ENCODE results near the gene ANKRD63. TPM values are rescaled to one million over a fixed set of nuclear protein-coding genes. Genes with fewer than 3 reads are reported as not detected.

The ANKRD63 gene
- total RNA-seq, 1 donor = not detected

GRCh38 chr15:40258544-40258943 lies 24.3 kb downstream of the ANKRD63 start:
- Histone ChIP-seq H3K4me2 (ENCODE audit: insufficient read depth, low read length) (no peak overlapping the region), H3K79me2 (ENCODE audit: insufficient read depth, low read length) (no peaks in the 10 kb centered on the region), H3K9me3 (ENCODE audit: low read depth, low read length) (no peaks in the 10 kb centered on the region), H3K36me3 (ENCODE audit: insufficient read depth, low read length) (no peaks in the 10 kb centered on the region), H3K4me3 (ENCODE audit: insufficient read depth, low read length) (no peak overlapping the region), H2AFZ (ENCODE audit: low read length) (no peak overlapping the region), H3K27ac (ENCODE audit: low read depth, low read length) (no peak overlapping the region), H3K27me3 (ENCODE audit: insufficient read depth, low read length) (peaks cover 21% of the 10 kb centered on the region), H4K20me1 (ENCODE audit: insufficient read depth, low read length) (no peaks in the 10 kb centered on the region), H3K4me1 (ENCODE audit: insufficient read depth, low read length) (peaks cover 9% of the 10 kb centered on the region)
- TF ChIP-seq CTCF (IDR thresholded peaks at IDR 0.05; ENCODE audit: extremely low read depth, low read depth, low read length) = no peak
- no peak for DNase-seq (ENCODE audit: insufficient read length, low spot score, missing footprints)

GRCh38 chr15:40257656-40258450 lies 25.0 kb downstream of the ANKRD63 start:
- no peak for DNase-seq (ENCODE audit: insufficient read length, low spot score, missing footprints)
- H3K36me3 ChIP-seq (ENCODE audit: insufficient read depth, low read length) = no peaks in the 10 kb centered on the region
- H3K4me3 ChIP-seq (ENCODE audit: insufficient read depth, low read length) = no peak overlapping the region
- H3K27ac ChIP-seq (ENCODE audit: low read depth, low read length) = no peak overlapping the region
- H3K4me1 ChIP-seq (ENCODE audit: insufficient read depth, low read length) = peaks cover 3% of the 10 kb centered on the region
- H3K79me2 ChIP-seq (ENCODE audit: insufficient read depth, low read length) = no peaks in the 10 kb centered on the region
- H3K4me2 ChIP-seq (ENCODE audit: insufficient read depth, low read length) = no peak overlapping the region
- H3K9me3 ChIP-seq (ENCODE audit: low read depth, low read length) = no peaks in the 10 kb centered on the region
- H3K27me3 ChIP-seq (ENCODE audit: insufficient read depth, low read length) = peaks cover 28% of the 10 kb centered on the region
- no peak overlapping the region for H2AFZ ChIP-seq (ENCODE audit: low read length)
- TF ChIP-seq CTCF (IDR thresholded peaks at IDR 0.05; ENCODE audit: extremely low read depth, low read depth, low read length) = no peak
- no peaks in the 10 kb centered on the region for H4K20me1 ChIP-seq (ENCODE audit: insufficient read depth, low read length)

- Histone ChIP-seq H3K4me3 (ENCODE audit: insufficient read depth, low read length) (no peak overlapping the region), H3K9me3 (ENCODE audit: low read depth, low read length) (no peaks in the 10 kb centered on the region), H3K36me3 (ENCODE audit: insufficient read depth, low read length) (no peaks in the 10 kb centered on the region), H3K4me1 (ENCODE audit: insufficient read depth, low read length) (no peaks in the 10 kb centered on the region), H3K27ac (ENCODE audit: low read depth, low read length) (no peak overlapping the region), H3K27me3 (ENCODE audit: insufficient read depth, low read length) (peaks cover 39% of the 10 kb centered on the region), H3K4me2 (ENCODE audit: insufficient read depth, low read length) (no peak overlapping the region), H3K79me2 (ENCODE audit: insufficient read depth, low read length) (no peaks in the 10 kb centered on the region), H2AFZ (ENCODE audit: low read length) (no peak overlapping the region), H4K20me1 (ENCODE audit: insufficient read depth, low read length) (no peaks in the 10 kb centered on the region)
- no peak for DNase-seq (ENCODE audit: insufficient read length, low spot score, missing footprints)
- TF ChIP-seq CTCF (IDR thresholded peaks at IDR 0.05; ENCODE audit: extremely low read depth, low read depth, low read length) = no peak
These were observed 26.1 kb downstream of the ANKRD63 start for GRCh38 chr15:40256638-40257235.

GRCh38 chr15:40255033-40255432 lies 27.8 kb downstream of the ANKRD63 start:
- Histone ChIP-seq H4K20me1 (ENCODE audit: insufficient read depth, low read length) (no peaks in the 10 kb centered on the region), H3K27me3 (ENCODE audit: insufficient read depth, low read length) (peaks cover 47% of the 10 kb centered on the region), H3K4me1 (ENCODE audit: insufficient read depth, low read length) (no peaks in the 10 kb centered on the region), H3K36me3 (ENCODE audit: insufficient read depth, low read length) (no peaks in the 10 kb centered on the region), H3K79me2 (ENCODE audit: insufficient read depth, low read length) (no peaks in the 10 kb centered on the region), H3K4me2 (ENCODE audit: insufficient read depth, low read length) (no peak overlapping the region), H3K27ac (ENCODE audit: low read depth, low read length) (no peak overlapping the region), H3K4me3 (ENCODE audit: insufficient read depth, low read length) (no peak overlapping the region), H3K9me3 (ENCODE audit: low read depth, low read length) (no peaks in the 10 kb centered on the region), H2AFZ (ENCODE audit: low read length) (no peak overlapping the region)
- no peak for TF ChIP-seq CTCF (IDR thresholded peaks at IDR 0.05; ENCODE audit: extremely low read depth, low read depth, low read length)
- DNase-seq (ENCODE audit: insufficient read length, low spot score, missing footprints) = no peak

Data from osteoblast (primary cell).